Pons (tissue), 1 donor: Measurements from ENCODE around the gene CIB1.
"Not testable (repeated sequence)": the region's sequence is repeated elsewhere in the genome, so short reads cannot be mapped to it uniquely, and the experiment has no call there.

Experiments used
- DNase-seq: peaks from one replicate; pipeline ENCODE4 v3.0.0-alpha.2; 2016; ENCODE audit warnings: low spot score

The CIB1 gene

DNA sequence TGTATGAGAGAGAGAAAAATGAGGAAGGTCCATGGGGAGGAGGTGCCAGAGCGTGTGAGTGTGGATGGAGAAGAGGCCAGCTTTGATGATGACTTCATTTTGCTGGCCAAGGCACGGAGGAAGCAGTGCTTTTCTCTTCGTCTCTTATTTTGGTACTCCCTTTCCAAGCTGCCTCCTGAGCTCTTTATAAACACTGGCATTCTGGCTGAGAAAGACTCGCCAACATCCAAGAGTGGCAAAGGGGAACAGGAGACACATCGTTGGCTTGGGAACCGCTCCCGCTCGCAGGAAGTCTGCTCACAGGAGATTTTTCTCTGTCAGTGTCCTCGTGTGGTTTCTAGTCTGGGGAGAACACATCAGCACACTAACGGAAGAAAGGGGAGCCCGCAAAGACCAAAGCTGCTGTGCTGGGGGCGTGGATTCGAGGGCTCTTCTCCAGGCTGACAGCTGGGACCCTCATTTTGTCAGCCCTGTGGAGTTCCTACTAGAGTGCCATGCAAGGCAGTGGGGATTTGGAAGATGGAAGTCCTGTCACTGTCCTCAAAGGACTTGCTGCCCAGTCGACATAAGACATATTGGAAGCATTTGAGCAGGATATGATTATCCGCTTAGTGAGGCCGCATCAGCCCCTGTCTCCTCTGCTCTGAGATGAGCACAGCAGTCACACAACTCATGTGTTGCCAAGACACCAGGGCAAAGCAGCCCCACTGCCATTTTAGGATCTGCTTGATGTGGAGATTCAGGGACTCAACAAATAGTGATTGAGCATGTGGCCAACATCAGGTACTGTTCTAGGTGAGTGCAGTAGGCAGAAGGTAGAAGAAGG, 40.6 kb downstream of the CIB1 start:
- peak; percentile 73 for DNase-seq

DNA sequence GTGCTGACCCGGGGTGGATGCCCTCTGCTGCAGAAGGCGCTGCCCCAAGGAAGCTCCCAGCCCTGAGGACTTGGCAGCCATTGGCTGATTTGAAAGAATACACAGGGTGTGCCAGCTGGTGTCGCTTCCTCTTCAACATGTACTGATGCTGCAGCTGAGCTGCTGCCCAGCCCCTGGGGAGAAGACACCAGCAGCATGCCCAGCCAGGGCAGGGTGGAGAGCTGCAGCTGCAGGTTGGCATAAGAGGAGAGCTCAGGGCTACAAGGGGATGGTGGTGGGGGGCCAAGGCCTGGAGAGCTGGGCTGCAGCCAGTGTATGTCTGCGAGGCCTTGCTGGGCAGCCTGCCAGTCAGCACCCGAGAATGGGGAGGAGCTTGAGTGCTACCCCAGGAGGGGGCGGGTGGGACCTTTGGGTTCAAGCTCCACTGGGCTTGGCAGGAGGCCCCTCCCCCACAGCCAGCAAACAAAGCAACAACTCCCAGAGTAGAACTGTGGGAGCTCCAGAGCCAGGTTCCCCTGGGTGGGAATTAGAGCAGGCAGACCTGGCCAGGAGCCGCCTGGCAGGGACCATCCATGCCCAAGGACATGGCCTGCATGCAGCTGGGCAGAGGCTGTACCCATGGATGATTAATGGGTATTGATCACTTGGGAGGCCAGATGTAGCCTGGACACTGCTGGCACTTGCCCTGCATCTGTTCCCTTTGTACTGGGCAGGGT, 41.8 kb downstream of the CIB1 start:
- peak; percentile 94 for DNase-seq

DNA sequence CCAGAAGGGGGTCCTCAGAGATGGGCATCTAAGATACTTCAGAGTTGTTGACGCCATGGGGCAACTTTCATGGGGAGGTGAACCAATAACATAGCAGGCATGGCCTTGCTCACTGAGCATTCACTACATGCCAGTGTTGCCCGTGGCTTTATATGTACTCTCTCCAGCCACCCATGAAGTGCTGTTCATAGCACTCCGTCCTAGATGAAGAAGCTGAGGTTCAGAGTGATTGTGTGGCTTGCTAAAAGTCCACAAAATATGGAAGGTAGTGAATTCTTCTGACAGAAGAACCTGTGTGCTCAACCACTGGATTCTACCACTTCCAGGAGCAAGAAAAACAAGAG, 42.4 kb downstream of the CIB1 start:
- DNase-seq: no peak

DNA sequence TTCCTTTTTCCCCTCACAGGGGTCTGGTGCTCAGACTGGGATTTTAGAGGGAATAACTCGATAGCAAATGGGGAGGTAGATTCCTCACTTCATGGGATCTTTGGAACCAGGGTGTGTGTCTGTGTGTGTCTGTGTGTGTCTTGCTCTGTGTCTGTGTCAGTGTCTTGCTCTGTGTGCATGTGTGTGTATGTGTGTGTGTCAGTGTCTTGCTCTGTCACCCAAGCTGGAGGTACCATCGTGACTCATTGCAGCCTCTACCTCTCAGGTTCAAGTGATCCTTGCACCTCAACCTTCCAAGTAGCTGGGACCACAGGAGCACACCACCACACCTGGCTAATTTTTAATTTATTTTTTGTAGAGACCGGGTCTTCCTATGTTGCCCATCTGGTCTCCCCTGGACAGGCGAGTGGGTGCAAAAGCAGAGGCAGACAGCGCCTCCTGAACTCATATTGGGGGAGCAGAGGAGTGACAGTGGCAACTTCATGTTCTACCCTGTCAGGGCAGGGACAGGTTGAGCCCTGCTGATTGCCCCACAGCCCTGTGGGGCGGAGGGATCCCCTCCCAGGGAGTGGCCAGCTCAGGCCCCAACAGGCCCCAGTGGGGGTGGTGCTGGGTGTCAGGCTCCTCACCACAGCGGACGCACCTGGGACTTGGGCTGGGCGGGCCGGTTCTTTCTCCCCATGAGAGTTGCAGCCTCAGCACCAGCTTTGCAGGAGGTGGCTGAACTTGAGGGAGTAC, 43.0 kb downstream of the CIB1 start:
- DNase-seq: no peak

DNA sequence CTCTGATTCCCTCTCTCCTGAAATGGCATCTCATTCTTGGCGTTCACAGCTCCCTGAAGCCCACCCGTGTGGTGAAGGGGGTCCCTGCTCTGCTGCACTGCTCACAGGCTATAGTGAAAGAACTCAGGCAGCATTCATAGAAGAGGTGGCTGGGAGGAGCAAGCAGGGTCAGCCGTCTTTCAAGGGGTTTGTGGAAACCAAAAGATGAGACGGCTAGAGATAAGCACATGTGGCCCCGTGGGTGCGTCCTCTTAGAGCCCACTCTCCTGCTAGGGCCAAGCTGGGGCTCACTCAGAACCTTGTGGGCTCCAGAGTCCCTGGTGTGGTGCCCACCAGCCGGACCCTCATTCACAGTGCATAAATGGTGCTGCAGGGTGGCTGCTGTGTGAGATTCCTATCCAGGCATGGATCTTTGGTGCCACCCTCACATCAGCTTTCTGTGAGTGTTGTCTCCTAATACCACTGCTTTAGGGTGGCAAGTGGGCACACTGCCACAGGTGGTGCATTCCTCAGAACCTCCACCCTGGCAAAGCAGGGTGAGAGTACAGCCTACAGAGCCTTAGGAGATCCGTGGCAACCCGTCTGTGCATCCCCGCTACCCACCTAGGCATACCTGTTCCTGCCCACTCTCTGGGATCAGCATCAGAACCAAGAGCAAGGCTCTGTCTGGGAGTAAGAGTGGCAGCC, 43.8 kb downstream of the CIB1 start:
- no peak for DNase-seq

DNA sequence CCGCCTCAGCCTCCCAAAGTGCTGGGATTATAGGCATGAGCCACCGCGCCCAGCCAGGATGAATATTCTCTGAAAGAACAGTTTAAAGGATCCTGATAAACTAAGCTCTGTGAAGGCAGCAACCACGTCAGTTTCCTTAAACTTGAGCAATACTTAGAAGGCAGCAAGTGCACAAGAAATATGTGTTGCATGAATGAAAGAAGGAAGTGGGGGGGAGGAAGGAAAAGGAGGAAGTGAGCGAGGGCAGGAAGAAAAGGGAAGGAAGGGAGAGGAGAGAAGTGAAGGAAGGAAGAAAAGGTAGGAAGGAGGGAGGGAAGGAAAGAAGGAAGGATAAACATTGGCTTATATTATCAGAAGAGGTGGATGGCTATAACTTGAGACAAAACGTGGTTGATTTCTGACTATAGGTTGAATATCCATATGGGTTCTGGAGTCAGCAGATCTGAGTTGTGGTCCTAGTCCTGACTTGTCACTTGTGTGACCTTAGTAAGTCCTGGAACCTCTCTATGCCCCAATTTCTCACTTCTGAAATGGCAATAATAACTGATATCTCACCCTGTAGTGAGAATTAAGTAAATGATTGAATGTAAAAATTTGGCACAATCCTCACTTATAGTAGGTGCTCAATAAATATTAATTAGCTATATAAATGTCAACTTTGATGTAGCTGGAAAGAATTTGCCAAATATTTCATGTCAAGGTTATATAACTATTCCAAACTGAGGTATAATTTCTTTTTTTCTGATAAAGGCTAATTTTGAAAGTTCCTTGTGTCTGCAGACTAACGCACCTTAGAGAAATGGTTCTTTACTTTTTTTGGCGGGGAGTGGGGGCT, 44.6 kb downstream of the CIB1 start:
- no peak for DNase-seq

DNA sequence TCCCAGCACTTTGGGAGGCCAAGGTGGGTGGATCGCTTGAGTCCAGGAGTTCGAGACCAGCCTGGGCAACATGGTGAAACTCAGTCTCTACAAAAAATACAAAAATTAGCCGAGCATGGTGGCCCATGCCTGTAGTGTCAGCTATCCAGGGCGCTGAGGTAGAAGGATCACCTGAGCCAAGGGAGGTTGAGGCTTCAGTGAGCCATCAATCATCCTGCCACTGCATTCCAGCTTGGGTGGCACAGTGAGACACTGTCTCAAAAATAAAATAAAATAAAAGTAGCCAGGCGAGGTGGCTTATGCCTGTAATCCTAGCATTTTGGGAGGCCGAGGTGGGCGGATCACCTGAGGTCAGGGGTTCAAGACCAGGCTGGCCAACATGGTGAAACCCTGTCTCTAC, 45.7 kb downstream of the CIB1 start:
- DNase-seq: not testable (repeated sequence)

DNA sequence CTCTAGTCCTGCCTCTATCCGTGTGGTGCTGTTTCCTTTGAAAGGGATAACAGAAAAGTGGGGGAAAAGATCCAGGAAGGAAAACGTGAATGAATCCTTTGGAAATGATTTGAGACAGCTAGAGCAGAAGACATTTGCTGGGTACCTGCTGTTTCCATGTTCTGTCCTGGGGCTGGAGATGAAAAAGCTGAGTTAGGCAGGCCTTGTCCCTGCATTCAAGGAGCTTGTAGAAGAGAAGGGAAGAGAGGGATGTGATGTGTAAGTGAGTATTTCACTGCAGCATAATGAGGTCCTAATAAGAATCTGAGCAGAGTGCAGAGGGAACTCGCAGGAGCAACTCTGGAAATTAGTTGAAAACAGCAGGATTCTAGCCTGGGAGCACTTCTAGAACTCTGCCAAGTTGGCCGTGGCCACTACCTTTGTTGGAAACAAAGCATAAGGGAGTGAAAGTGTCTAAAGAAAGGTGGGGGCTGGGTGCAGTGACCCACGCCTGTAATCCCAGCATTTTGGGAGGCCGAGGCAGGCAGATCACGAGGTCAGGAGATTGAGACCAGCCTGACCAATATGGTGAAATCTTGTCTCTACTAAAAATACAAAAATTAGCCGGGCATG, 46.4 kb downstream of the CIB1 start:
- DNase-seq: no peak

DNA sequence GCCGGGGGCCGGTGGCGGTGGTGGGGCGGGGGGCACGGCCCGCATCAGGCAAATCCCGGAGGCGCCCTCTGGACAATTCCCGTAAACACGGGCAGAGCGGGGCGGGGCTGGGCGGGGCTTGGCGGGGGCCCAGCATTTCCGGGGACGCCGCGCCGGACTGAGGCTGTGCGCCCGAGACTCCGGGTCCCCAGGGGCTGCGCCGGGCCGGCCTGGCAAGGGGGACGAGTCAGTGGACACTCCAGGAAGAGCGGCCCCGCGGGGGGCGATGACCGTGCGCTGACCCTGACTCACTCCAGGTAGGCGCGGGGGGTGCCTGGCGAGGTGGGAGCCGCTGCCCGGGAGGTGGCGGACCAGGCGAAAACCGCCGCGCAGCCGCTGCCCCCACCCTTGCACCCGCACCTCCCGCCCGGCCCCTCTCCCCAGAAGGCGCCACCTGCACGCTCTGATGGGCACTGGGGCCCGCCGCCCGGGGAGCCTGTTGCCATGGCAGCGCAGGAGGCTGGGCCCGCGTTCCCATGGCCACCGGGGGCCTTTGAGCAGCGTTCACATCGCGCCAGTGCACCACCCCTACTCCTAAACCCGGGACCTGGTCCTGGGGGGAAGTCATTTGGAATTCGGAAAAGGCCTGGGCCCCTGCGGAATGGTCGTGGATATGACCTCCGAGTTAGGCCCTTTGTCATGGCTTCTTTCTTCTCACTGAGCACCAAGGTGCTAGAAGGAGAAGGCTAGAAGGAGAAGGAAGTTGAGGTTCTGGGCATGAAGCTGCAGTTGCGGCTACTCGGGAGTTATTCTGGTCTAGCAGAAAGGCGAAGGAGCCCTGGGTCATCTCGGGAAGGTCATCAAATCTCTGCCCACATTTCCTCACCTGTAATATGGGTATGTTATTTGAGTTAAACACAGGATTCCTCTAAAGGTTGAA, 48.7 kb downstream of the CIB1 start:
- DNase-seq: peak; percentile 41

DNA sequence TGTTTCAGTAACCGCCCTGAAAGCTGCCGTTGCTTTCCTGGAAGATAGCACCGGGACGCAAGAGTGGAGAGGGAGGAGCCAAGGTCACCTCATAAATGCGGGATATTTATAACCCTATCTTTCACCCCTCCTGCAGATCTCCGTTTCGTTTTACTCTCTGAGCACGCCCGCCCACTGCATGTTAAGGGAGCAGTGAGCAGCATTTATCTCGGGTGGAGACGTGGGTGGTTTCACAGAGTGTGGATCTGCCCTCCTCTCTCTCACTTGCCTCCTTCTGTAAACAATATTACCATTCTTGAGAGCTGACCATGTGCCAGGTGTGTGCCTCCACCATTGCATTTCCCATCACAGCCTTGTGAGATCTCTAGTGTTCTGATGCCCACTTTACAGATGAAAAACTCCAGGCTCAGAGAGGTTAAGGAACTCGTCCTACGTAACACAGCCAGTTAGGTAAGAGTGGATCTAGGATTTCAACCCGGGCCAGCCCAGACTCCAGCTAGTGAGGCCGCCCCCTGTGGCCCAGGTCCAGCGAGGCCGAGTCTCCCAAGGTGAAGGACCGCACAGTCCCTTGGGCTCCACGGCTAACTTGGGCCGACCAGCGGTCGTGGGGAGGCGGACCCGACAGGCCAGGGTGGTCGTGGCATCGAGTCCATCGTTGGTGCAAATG, 49.5 kb downstream of the CIB1 start:
- peak; percentile 47 for DNase-seq

DNA sequence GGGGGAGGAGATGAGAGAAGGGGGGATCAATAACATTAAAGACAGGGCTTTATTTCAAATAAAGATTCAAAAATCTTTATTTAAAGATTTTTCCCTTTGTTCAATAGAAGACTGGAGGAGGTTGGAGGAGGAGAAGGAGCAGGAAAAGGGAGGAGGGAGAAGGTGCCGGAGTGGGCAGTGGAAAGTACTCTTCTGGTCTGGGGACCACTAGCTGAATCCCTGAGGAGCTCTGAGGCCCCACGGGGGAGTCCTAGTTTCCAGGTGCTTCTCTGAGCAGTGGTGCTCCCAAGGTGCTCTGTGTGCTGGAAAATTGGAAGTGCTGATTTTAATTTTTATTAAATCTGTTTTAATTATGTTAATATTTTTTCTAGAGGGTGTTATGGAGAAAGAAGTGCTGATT, 52.0 kb downstream of the CIB1 start:
- no peak for DNase-seq
